IPS-15b (cell line): ENCODE data around the gene FAM241A.

Experiments used
- H3K27me3 ChIP-seq: one replicate; pipeline ENCODE4 v1.6.1; 2013; ENCODE audit warnings: low read length; ENCODE audit not compliant: control insufficient read depth, insufficient read depth
- H3K36me3 ChIP-seq: one replicate; pipeline ENCODE4 v1.6.1; 2013; ENCODE audit warnings: low read length; ENCODE audit not compliant: control insufficient read depth, insufficient read depth
- H3K4me1 ChIP-seq: one replicate; pipeline ENCODE4 v1.6.1; 2013; ENCODE audit warnings: mild to moderate bottlenecking, low read length; ENCODE audit not compliant: control insufficient read depth, insufficient read depth
- H3K4me3 ChIP-seq: one replicate; pipeline ENCODE4 v1.5.1; 2013; ENCODE audit warnings: low read depth, low read length
- H3K9ac ChIP-seq: one replicate; pipeline ENCODE4 v1.6.1; 2013; ENCODE audit warnings: low read depth, mild to moderate bottlenecking, low read length
- H3K9me3 ChIP-seq: one replicate; pipeline ENCODE4 v1.6.1; 2013; ENCODE audit warnings: mild to moderate bottlenecking, low read length; ENCODE audit not compliant: control insufficient read depth, insufficient read depth

Gene FAM241A

GRCh38 chr4:112181358-112182000, 36.2 kb downstream of the FAM241A start:
- Histone ChIP-seq H3K9ac (no peak overlapping the region), H3K4me3 (no peak overlapping the region), H3K4me1 (no peaks in the 10 kb centered on the region), H3K9me3 (no peaks in the 10 kb centered on the region), H3K36me3 (no peaks in the 10 kb centered on the region), H3K27me3 (no peaks in the 10 kb centered on the region)

GRCh38 chr4:112182604-112183003, 37.4 kb downstream of the FAM241A start:
- no peaks in the 10 kb centered on the region for H3K36me3 ChIP-seq
- H3K4me1 ChIP-seq, result no peaks in the 10 kb centered on the region
- H3K9me3 ChIP-seq, result no peaks in the 10 kb centered on the region
- H3K9ac ChIP-seq, result no peak overlapping the region
- no peak overlapping the region for H3K4me3 ChIP-seq
- no peaks in the 10 kb centered on the region for H3K27me3 ChIP-seq

- Histone ChIP-seq H3K9ac (no peak overlapping the region), H3K36me3 (no peaks in the 10 kb centered on the region), H3K9me3 (no peaks in the 10 kb centered on the region), H3K27me3 (no peaks in the 10 kb centered on the region), H3K4me3 (no peak overlapping the region), H3K4me1 (no peaks in the 10 kb centered on the region)
Observed at GRCh38 chr4:112183252-112183651, 38.0 kb downstream of the FAM241A start.

DNA sequence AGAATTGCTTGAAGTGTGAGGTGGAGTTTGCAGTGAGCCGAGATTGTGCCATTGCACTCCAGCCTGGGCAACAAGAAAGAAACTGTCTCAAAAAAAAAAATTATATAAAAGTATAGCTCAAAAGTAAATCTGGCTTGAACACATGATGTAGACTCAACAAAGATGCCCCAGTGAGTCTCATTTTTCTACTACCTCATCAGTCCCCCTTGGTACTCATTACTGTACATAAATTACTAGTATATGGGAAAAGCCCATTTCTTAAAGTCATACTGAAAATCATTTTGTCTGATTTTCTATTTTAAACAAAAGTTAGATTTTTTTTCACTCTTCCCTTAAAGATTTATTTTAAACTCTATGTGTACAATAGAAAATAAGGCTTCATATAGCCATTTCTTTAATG, 39.2 kb downstream of the FAM241A start:
- Histone ChIP-seq H3K9ac (no peak overlapping the region), H3K27me3 (no peaks in the 10 kb centered on the region), H3K9me3 (no peaks in the 10 kb centered on the region), H3K4me1 (no peaks in the 10 kb centered on the region), H3K36me3 (no peaks in the 10 kb centered on the region), H3K4me3 (no peak overlapping the region)

DNA sequence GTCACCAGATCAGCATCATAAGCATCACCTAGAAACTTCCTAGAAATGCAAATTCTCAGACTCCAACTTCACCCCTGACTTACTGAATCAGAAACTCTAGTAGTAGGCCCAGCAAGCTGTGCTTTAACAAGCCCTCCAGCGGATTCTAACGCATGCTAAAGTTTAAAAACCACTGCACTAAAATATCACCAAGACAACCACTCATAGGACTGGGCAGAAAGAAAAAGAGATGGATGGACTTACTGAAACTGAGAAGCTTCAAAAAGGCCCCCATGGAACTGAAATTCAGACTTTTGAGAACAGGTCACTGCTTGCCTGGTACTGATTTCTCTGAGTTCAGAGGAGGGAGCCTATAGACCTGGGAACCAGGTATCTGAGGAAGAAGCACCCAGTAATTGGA, 40.1 kb downstream of the FAM241A start:
- Histone ChIP-seq H3K9ac (no peak overlapping the region), H3K9me3 (no peaks in the 10 kb centered on the region), H3K36me3 (no peaks in the 10 kb centered on the region), H3K27me3 (no peaks in the 10 kb centered on the region), H3K4me1 (no peaks in the 10 kb centered on the region), H3K4me3 (no peak overlapping the region)

- H3K27me3 ChIP-seq, result no peaks in the 10 kb centered on the region
- H3K36me3 ChIP-seq, result no peaks in the 10 kb centered on the region
- no peak overlapping the region for H3K4me3 ChIP-seq
- H3K4me1 ChIP-seq, result no peaks in the 10 kb centered on the region
- H3K9me3 ChIP-seq, result no peaks in the 10 kb centered on the region
- H3K9ac ChIP-seq, result no peak overlapping the region
Observed at GRCh38 chr4:112185740-112186670, 40.8 kb downstream of the FAM241A start.

DNA sequence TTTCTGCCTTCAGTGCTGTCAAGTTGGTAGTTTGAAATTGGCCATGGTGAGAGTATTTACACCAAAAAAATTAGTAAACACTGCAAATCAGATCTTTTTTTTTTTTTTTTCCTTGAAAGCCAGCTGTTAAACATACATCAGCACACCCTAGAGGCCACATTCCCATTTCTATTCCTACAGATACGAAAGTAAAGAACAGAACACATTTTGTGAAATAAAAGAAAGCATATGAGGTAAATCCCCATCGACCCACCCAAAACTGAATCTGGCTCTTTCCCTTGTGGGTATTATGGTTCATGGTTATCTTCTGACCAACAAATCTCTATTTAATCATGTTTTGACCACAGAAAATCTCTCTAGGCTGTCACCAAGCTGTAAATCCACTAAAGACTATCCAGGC, 44.5 kb downstream of the FAM241A start:
- Histone ChIP-seq H3K27me3 (no peaks in the 10 kb centered on the region), H3K36me3 (no peaks in the 10 kb centered on the region), H3K9me3 (no peaks in the 10 kb centered on the region), H3K9ac (no peak overlapping the region), H3K4me1 (no peaks in the 10 kb centered on the region), H3K4me3 (no peak overlapping the region)

DNA sequence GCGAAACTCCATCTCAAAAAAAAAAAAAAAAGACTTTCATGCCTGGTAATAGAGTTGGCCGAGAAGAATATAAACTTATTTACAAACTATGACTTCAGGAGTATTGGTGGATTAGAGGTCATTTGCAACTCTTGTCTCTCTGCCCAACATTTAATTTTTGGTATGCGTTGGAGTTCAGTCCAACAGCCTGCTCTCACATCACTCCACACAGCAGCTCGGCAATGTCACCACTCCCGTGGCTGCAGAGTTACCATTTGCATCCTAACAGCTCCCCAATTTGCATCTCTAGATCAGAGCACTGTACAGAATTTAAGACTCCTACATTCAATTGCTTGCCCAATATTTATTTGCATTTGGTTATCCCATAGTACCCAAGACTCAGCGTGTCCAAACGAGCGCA, 45.4 kb downstream of the FAM241A start:
- no peaks in the 10 kb centered on the region for H3K9me3 ChIP-seq
- no peaks in the 10 kb centered on the region for H3K36me3 ChIP-seq
- H3K9ac ChIP-seq, result no peak overlapping the region
- no peak overlapping the region for H3K4me3 ChIP-seq
- no peaks in the 10 kb centered on the region for H3K27me3 ChIP-seq
- no peaks in the 10 kb centered on the region for H3K4me1 ChIP-seq

GRCh38 chr4:112196461-112196860, 51.2 kb downstream of the FAM241A start:
- no peak overlapping the region for H3K4me3 ChIP-seq
- no peaks in the 10 kb centered on the region for H3K36me3 ChIP-seq
- no peaks in the 10 kb centered on the region for H3K9me3 ChIP-seq
- no peaks in the 10 kb centered on the region for H3K4me1 ChIP-seq
- H3K9ac ChIP-seq, result no peak overlapping the region
- no peaks in the 10 kb centered on the region for H3K27me3 ChIP-seq

DNA sequence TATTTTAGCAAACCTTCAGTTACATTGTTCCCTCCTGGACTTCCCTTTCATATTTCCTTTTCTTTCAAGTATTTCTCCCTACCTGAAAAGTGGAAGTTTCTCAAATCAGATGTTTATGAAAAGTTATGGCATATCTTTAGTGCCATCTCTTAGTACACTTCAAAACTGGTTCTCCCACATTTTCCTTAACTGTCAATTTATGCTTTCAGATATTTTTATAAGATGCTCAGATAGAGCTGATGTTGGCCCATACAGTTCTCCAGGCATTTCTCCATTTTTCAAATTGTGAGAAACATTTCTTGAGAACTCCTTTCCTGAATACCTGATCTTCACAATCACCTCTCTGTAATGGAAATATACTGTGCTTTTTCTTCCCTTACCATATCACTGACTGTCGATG, 53.8 kb downstream of the FAM241A start:
- Histone ChIP-seq H3K4me1 (peaks cover 5% of the 10 kb centered on the region), H3K36me3 (no peaks in the 10 kb centered on the region)

GRCh38 chr4:112201915-112202505, 56.8 kb downstream of the FAM241A start:
- Histone ChIP-seq H3K9me3 (no peaks in the 10 kb centered on the region), H3K9ac (peak overlapping the region; percentile 16)

More for the DNA sequence above, 53.8 kb downstream of the FAM241A start:
- no peaks in the 10 kb centered on the region for H3K9me3 ChIP-seq
- no peak overlapping the region for H3K9ac ChIP-seq
- H3K27me3 ChIP-seq, result no peaks in the 10 kb centered on the region
- no peak overlapping the region for H3K4me3 ChIP-seq

DNA sequence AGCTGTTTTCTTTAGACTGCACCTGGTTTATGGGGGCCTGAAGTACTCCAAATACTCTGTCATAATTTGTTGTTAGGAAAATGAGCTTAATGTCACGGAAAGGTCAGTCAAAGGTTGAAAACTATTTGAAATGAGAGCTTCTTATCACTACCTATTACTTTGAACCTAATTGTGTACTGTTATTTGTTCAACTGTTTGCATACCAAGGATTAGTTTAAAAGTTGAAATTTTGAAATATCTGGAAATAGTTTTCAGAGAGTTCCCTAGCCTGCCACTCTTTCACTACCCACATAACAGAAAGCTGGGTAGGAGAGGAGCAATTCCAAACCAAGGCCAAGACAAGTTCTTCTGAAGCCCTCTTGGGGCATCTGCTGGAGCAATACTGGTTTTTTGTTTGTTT, 58.3 kb downstream of the FAM241A start:
- H3K36me3 ChIP-seq, result no peaks in the 10 kb centered on the region
- no peak overlapping the region for H3K4me3 ChIP-seq

More at GRCh38 chr4:112201915-112202505, 56.8 kb downstream of the FAM241A start:
- peaks cover 5% of the 10 kb centered on the region for H3K4me1 ChIP-seq
- no peaks in the 10 kb centered on the region for H3K36me3 ChIP-seq
- H3K27me3 ChIP-seq, result no peaks in the 10 kb centered on the region
- no peak overlapping the region for H3K4me3 ChIP-seq

More for the DNA sequence above, 58.3 kb downstream of the FAM241A start:
- H3K9ac ChIP-seq, result no peak overlapping the region
- H3K27me3 ChIP-seq, result no peaks in the 10 kb centered on the region
- no peaks in the 10 kb centered on the region for H3K9me3 ChIP-seq
- peaks cover 5% of the 10 kb centered on the region for H3K4me1 ChIP-seq
